Subcutaneous abdominal adipose tissue (tissue), 5 donors: ENCODE measurements around the gene DLG2.
"Not testable (repeated sequence)": the region's sequence is repeated elsewhere in the genome, so short reads cannot be mapped to it uniquely, and the experiment has no call there.

ENCODE experiments used
- H3K27ac ChIP-seq: one replicate; pipeline ENCODE4 v1.7.0; 2013; ENCODE audit warnings: low read depth, mild to moderate bottlenecking, inconsistent platforms, low read length, moderate library complexity
- H3K27me3 ChIP-seq, 5 donors: one replicate each; pipeline ENCODE4 v1.7.0; 2013; ENCODE audit warnings: low read length in 5 of 5, inconsistent platforms in 1 of 5; ENCODE audit not compliant: control insufficient read depth in 5 of 5, insufficient read depth in 4 of 5
- H3K36me3 ChIP-seq, 5 donors: one replicate each; pipeline ENCODE4 v1.7.0; 2013; ENCODE audit warnings: low read length in 5 of 5; ENCODE audit not compliant: control insufficient read depth in 5 of 5, insufficient read depth in 5 of 5
- H3K4me1 ChIP-seq, 5 donors: one replicate each; pipeline ENCODE4 v1.7.0; 2013; ENCODE audit warnings: low read length in 5 of 5, mild to moderate bottlenecking in 3 of 5, moderate library complexity in 1 of 5; ENCODE audit not compliant: control insufficient read depth in 5 of 5, insufficient read depth in 5 of 5
- H3K4me3 ChIP-seq, 5 donors: one replicate each; pipeline ENCODE4 v1.7.0; 2013; ENCODE audit warnings: low read length in 5 of 5, low read depth in 1 of 5
- H3K9ac ChIP-seq, 5 donors: one replicate each; pipeline ENCODE4 v1.7.0; 2013; ENCODE audit warnings: low read length in 5 of 5, mild to moderate bottlenecking in 4 of 5, moderate library complexity in 3 of 5
- H3K9me3 ChIP-seq, 5 donors: one replicate each; pipeline ENCODE4 v1.7.0; 2013; ENCODE audit warnings: low read length in 5 of 5; ENCODE audit not compliant: control insufficient read depth in 5 of 5
- donor health status: healthy.
- donor health status: healthy.
- donor health status: healthy.
- donor health status: healthy.
- donor health status: healthy.

Gene DLG2

GRCh38 chr11:85127349-85127748, 499.8 kb downstream of the DLG2 start:
- no peaks in the 10 kb centered on the region for H3K27me3 ChIP-seq
- H3K4me3 ChIP-seq: no peak overlapping the region
- no peaks in the 10 kb centered on the region for H3K4me1 ChIP-seq

GRCh38 chr11:85123752-85124231, 503.4 kb downstream of the DLG2 start:
- no peaks in the 10 kb centered on the region for H3K4me1 ChIP-seq
- no peaks in the 10 kb centered on the region for H3K9me3 ChIP-seq
- H3K4me3 ChIP-seq: no peak overlapping the region
- H3K27me3 ChIP-seq: no peaks in the 10 kb centered on the region
- H3K36me3 ChIP-seq: no peaks in the 10 kb centered on the region
- no peak overlapping the region for H3K9ac ChIP-seq
- H3K27ac ChIP-seq: no peak overlapping the region

More at GRCh38 chr11:85127349-85127748, 499.8 kb downstream of the DLG2 start:
- Histone ChIP-seq H3K27ac (no peak overlapping the region), H3K9me3 (no peaks in the 10 kb centered on the region), H3K9ac (no peak overlapping the region), H3K36me3 (no peaks in the 10 kb centered on the region)

- H3K4me3 ChIP-seq: no peak overlapping the region
- no peak overlapping the region for H3K27ac ChIP-seq
- H3K9me3 ChIP-seq: no peaks in the 10 kb centered on the region
- no peaks in the 10 kb centered on the region for H3K4me1 ChIP-seq
- no peak overlapping the region for H3K9ac ChIP-seq
- H3K36me3 ChIP-seq: no peaks in the 10 kb centered on the region
- H3K27me3 ChIP-seq: no peaks in the 10 kb centered on the region
Measured at GRCh38 chr11:85118151-85118550, 509.0 kb downstream of the DLG2 start.

GRCh38 chr11:85115798-85116197, 511.3 kb downstream of the DLG2 start:
- no peak overlapping the region for H3K9ac ChIP-seq
- no peak overlapping the region for H3K4me3 ChIP-seq
- H3K9me3 ChIP-seq: no peaks in the 10 kb centered on the region
- H3K4me1 ChIP-seq: no peaks in the 10 kb centered on the region
- no peaks in the 10 kb centered on the region for H3K36me3 ChIP-seq
- H3K27ac ChIP-seq: no peak overlapping the region
- no peaks in the 10 kb centered on the region for H3K27me3 ChIP-seq

GRCh38 chr11:85114786-85115185, 512.4 kb downstream of the DLG2 start:
- Histone ChIP-seq H3K27ac (no peak overlapping the region), H3K9me3 (no peaks in the 10 kb centered on the region), H3K27me3 (no peaks in the 10 kb centered on the region), H3K9ac (no peak overlapping the region), H3K4me1 (no peaks in the 10 kb centered on the region), H3K36me3 (no peaks in the 10 kb centered on the region), H3K4me3 (no peak overlapping the region)

- not testable (repeated sequence) for H3K27ac ChIP-seq, H3K4me3 ChIP-seq, H3K4me1 ChIP-seq, H3K9ac ChIP-seq, H3K9me3 ChIP-seq, H3K27me3 ChIP-seq, H3K36me3 ChIP-seq
Measured at GRCh38 chr11:85110246-85110645, 516.9 kb downstream of the DLG2 start.

GRCh38 chr11:85109141-85109540, 518.0 kb downstream of the DLG2 start:
- H3K4me1 ChIP-seq: no peaks in the 10 kb centered on the region
- no peaks in the 10 kb centered on the region for H3K36me3 ChIP-seq
- H3K27me3 ChIP-seq: no peaks in the 10 kb centered on the region
- no peaks in the 10 kb centered on the region for H3K9me3 ChIP-seq
- H3K4me3 ChIP-seq: no peak overlapping the region
- no peak overlapping the region for H3K9ac ChIP-seq
- no peak overlapping the region for H3K27ac ChIP-seq

GRCh38 chr11:85105868-85106267, 521.3 kb downstream of the DLG2 start:
- Histone ChIP-seq H3K9ac (no peak overlapping the region), H3K27me3 (no peaks in the 10 kb centered on the region), H3K27ac (no peak overlapping the region), H3K4me1 (no peaks in the 10 kb centered on the region), H3K4me3 (no peak overlapping the region), H3K36me3 (no peaks in the 10 kb centered on the region), H3K9me3 (peaks cover 0 to 8% (median 0%) of the 10 kb centered on the region in 5 donors)

GRCh38 chr11:85099522-85099921, 527.6 kb downstream of the DLG2 start:
- Histone ChIP-seq H3K4me3 (no peak overlapping the region), H3K9ac (no peak overlapping the region), H3K27me3 (no peaks in the 10 kb centered on the region), H3K27ac (no peak overlapping the region), H3K36me3 (no peaks in the 10 kb centered on the region), H3K4me1 (no peaks in the 10 kb centered on the region), H3K9me3 (peaks cover 0 to 8% (median 0%) of the 10 kb centered on the region in 5 donors)

- Histone ChIP-seq H3K36me3 (no peaks in the 10 kb centered on the region), H3K27me3 (no peaks in the 10 kb centered on the region), H3K4me3 (no peak overlapping the region), H3K4me1 (no peaks in the 10 kb centered on the region), H3K9ac (no peak overlapping the region), H3K9me3 (peaks cover 0 to 8% (median 0%) of the 10 kb centered on the region in 5 donors), H3K27ac (no peak overlapping the region)
Measured at GRCh38 chr11:85098996-85099395, 528.1 kb downstream of the DLG2 start.

- Histone ChIP-seq H3K9me3 (peaks cover 0 to 5% (median 0%) of the 10 kb centered on the region in 5 donors), H3K27ac (no peak overlapping the region), H3K9ac (no peak overlapping the region), H3K36me3 (no peaks in the 10 kb centered on the region), H3K4me1 (no peaks in the 10 kb centered on the region), H3K27me3 (no peaks in the 10 kb centered on the region), H3K4me3 (no peak overlapping the region)
Measured at GRCh38 chr11:85096939-85097338, 530.2 kb downstream of the DLG2 start.
